LoVo (cell line): ENCODE data around the gene NPC1.

Experiments
- DNase-seq: peaks from one replicate; pipeline ENCODE4 v3.0.0-alpha.2; 2016; ENCODE audit warnings: low spot score

NPC1 gene

GRCh38 chr18:23548275-23548674 lies 38.0 kb downstream of the NPC1 start:
- DNase-seq, result no peak

GRCh38 chr18:23547846-23548245 lies 38.5 kb downstream of the NPC1 start:
- DNase-seq, result no peak

GRCh38 chr18:23547306-23547705 lies 39.0 kb downstream of the NPC1 start:
- DNase-seq, result no peak

GRCh38 chr18:23545247-23545789 lies 41.0 kb downstream of the NPC1 start:
- no peak for DNase-seq

- no peak for DNase-seq
Measured at GRCh38 chr18:23542461-23542860, 43.8 kb downstream of the NPC1 start.

GRCh38 chr18:23541349-23542093 lies 44.8 kb downstream of the NPC1 start:
- no peak for DNase-seq

- DNase-seq, result no peak
Measured at GRCh38 chr18:23540867-23541266, 45.4 kb downstream of the NPC1 start.

GRCh38 chr18:23539911-23540525 lies 46.3 kb downstream of the NPC1 start:
- no peak for DNase-seq

GRCh38 chr18:23539296-23539695 lies 47.0 kb downstream of the NPC1 start:
- DNase-seq, result no peak

GRCh38 chr18:23538870-23539269 lies 47.4 kb downstream of the NPC1 start:
- DNase-seq, result no peak

GRCh38 chr18:23538001-23538400 lies 48.3 kb downstream of the NPC1 start:
- DNase-seq, result no peak

GRCh38 chr18:23537274-23537673 lies 49.0 kb downstream of the NPC1 start:
- DNase-seq, result no peak

- no peak for DNase-seq
Measured at GRCh38 chr18:23536204-23536603, 50.1 kb downstream of the NPC1 start.

- DNase-seq, result no peak
Measured at GRCh38 chr18:23534276-23534675, 52.0 kb downstream of the NPC1 start.

- DNase-seq, result no peak
Measured at GRCh38 chr18:23532848-23533247, 53.5 kb downstream of the NPC1 start.

GRCh38 chr18:23531912-23532311 lies 54.4 kb downstream of the NPC1 start:
- no peak for DNase-seq

- DNase-seq, result no peak
Measured at GRCh38 chr18:23530195-23530594, 56.1 kb downstream of the NPC1 start.

- DNase-seq, result peak; percentile 11
Measured at GRCh38 chr18:23529604-23530003, 56.7 kb downstream of the NPC1 start.

- DNase-seq, result no peak
Measured at GRCh38 chr18:23528580-23529472, 57.5 kb downstream of the NPC1 start.

GRCh38 chr18:23526501-23527063 lies 59.7 kb downstream of the NPC1 start:
- no peak for DNase-seq

GRCh38 chr18:23524213-23524707 lies 62.0 kb downstream of the NPC1 start:
- DNase-seq, result no peak
